A549 treated with CORT108297 at 1 μM for 4 hours (cell line): ENCODE results near the gene GBP5. TPM values are rescaled to one million over a fixed set of nuclear protein-coding genes. Genes with fewer than 3 reads are reported as not detected.

Source experiments
- total RNA-seq: library from RNA; stranded (reverse); fragments of 200-300 nt; extraction: Qiagen RNA extraction; gene quantifications from 5 replicates; pipeline ENCODE4 v1.2.3, GENCODE V29; 2022

GBP5 gene
- total RNA-seq = 0.03 TPM in 2 of 5 replicates, not detected in the others

DNA sequence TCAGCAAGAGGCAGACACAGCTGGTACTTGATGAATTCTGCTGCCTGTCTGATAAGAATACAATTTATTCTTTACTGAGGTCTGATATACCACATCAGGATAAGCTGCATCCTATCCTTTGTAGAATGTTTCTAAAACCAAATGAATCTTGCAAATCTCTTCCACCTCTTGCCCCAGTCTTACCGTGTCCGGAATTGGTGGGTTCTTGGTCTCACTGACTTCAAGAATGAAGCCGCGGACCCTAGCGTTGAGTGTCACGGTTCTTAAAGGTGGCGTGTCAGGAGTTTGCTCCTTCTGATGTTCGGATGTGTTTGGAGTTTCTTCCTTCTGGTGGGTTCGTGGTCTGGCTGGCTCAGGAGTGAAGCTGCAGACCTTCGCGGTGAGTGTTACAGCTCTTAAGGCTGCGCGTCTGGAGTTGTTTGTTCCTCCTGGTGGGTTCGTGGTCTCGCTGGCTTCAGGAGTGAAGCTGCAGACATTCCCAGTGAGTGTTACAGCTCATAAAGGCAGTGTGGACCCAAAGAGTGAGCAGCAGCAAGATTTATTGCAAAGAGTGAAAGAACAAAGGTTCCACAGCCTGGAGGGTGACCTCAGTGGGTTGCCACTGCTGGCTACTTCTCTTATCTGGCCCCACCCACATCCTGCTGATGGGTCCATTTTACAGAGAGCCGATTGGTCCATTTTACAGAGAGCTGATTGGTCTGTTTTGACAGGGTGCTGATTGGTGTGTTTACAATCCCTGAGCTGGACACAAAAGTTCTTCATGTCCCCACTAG, at the start of gene GBP5:
Gene GBP5, minus strand, starts transcription at position 592 of the 773 bp plus-strand sequence. CDS start 3,305 bp downstream, outside the sequence.

Other genes with a start within 250 kb of the GBP5 start
- gene GBP3, start 250.0 kb downstream of the GBP5 start, total RNA-seq = 1.1 to 1.6 TPM (median 1.5 TPM) in 5 replicates
- 0.09 to 0.18 TPM (median 0.10 TPM) in 5 replicates for gene GBP1, start 207.7 kb downstream of the GBP5 start, total RNA-seq
- 0.52 to 1.0 TPM (median 0.85 TPM) in 5 replicates for gene GBP2, start 146.7 kb downstream of the GBP5 start, total RNA-seq
- gene GBP7, start 96.9 kb downstream of the GBP5 start, total RNA-seq = not detected in 5 replicates
- 0.01 to 0.10 TPM (median 0.03 TPM) in 4 of 5 replicates, not detected in the other for gene GBP4, start 73.9 kb downstream of the GBP5 start, total RNA-seq
- not detected in 5 replicates for gene GBP6, start 91.2 kb upstream of the GBP5 start, total RNA-seq